SU-DHL-6 (cell line): ENCODE data around the gene MYH15.

Experiments used
- H2AFZ ChIP-seq: fragments of 200-600 bp; sonication (generic); 2 replicates; pipeline ENCODE4 v1.6.1; 2014; ENCODE audit warnings: low read depth, mild to moderate bottlenecking, moderate library complexity, mixed read lengths, antibody characterized with exemption, low read length; ENCODE audit not compliant: severe bottlenecking
- H3F3A ChIP-seq: fragments of 200-600 bp; shearing (Covaris generic); 2 replicates; pipeline ENCODE4 v1.6.0; 2016; ENCODE audit warnings: antibody characterized with exemption, mild to moderate bottlenecking; ENCODE audit not compliant: insufficient read depth
- H3K27ac ChIP-seq: fragments of 200-600 bp; sonication (generic); 2 replicates; pipeline ENCODE4 v1.5.1; 2016; ENCODE audit warnings: low read depth, mild to moderate bottlenecking, low read length, moderate library complexity, mixed read lengths
- H3K27me3 ChIP-seq: fragments of 200-600 bp; sonication (generic), shearing (Covaris generic); 2 replicates; pipeline ENCODE4 v1.6.0; 2014; ENCODE audit warnings: mild to moderate bottlenecking, low read length
- H3K36me3 ChIP-seq: fragments of 200-600 bp; sonication (generic); 2 replicates; pipeline ENCODE4 v1.6.1; 2014; ENCODE audit warnings: mild to moderate bottlenecking, low read length, mixed read lengths
- H3K4me2 ChIP-seq: fragments of 300-600, 200-600 bp; shearing (Covaris generic), sonication (generic); 2 replicates; pipeline ENCODE4 v1.6.0; 2014; ENCODE audit warnings: low read length, low read depth, mild to moderate bottlenecking; ENCODE audit not compliant: poor library complexity, severe bottlenecking
- H3K4me3 ChIP-seq: fragments of 200-600 bp; sonication (generic); 2 replicates; pipeline ENCODE4 v1.5.1; 2014; ENCODE audit warnings: antibody characterized with exemption, low read length, mild to moderate bottlenecking, mixed read lengths; ENCODE audit not compliant: insufficient read depth, poor library complexity, severe bottlenecking
- H3K79me2 ChIP-seq: fragments of 200-600 bp; sonication (generic); 2 replicates; pipeline ENCODE4 v1.6.1; 2014; ENCODE audit warnings: mild to moderate bottlenecking, low read length, moderate library complexity; ENCODE audit not compliant: insufficient read depth
- H3K9ac ChIP-seq: fragments of 200-600 bp; sonication (generic); 2 replicates; pipeline ENCODE4 v1.7.0; 2014; ENCODE audit warnings: mild to moderate bottlenecking, low read length
- H3K9me2 ChIP-seq: fragments of 200-600 bp; sonication (generic); replicated peaks from 2 replicates; pipeline ENCODE4 v1.6.1; 2014; ENCODE audit warnings: low read length; ENCODE audit not compliant: insufficient read depth
- H3K9me3 ChIP-seq: fragments of 200-600 bp; sonication (generic); 2 replicates; pipeline ENCODE4 v1.6.1; 2014; ENCODE audit warnings: low read length, mixed read lengths; ENCODE audit not compliant: insufficient read depth
- H4K20me1 ChIP-seq: fragments of 200-600 bp; sonication (generic); 2 replicates; pipeline ENCODE4 v1.6.1; 2014; ENCODE audit warnings: low read depth, mild to moderate bottlenecking, antibody characterized with exemption, low read length, moderate library complexity, mixed read lengths
- CTCF ChIP-seq: fragments of 200-600 bp; sonication (generic); IDR thresholded peaks from one replicate; pipeline ENCODE4 v1.5.1; 2017; ENCODE audit warnings: antibody characterized with exemption, mild to moderate bottlenecking, low read length, moderate library complexity; ENCODE audit not compliant: insufficient read depth, poor library complexity, severe bottlenecking
- EZH2phosphoT487 ChIP-seq: fragments of 200-600 bp; sonication (generic), shearing (Covaris generic); conservative IDR thresholded peaks from 2 replicates; pipeline ENCODE4 v1.6.1; 2018; ENCODE audit warnings: mild to moderate bottlenecking, antibody characterized with exemption, low read length, moderate library complexity, mixed read lengths

The MYH15 gene

GRCh38 chr3:108433928-108434327 is 76.5 kb downstream of the MYH15 start:
- Histone ChIP-seq H3K9ac (no peak overlapping the region), H3K9me2 (no peaks in the 10 kb centered on the region), H3K4me3 (no peak overlapping the region), H3F3A (no peaks in the 10 kb centered on the region), H3K4me2 (no peak overlapping the region), H3K27me3 (no peaks in the 10 kb centered on the region), H4K20me1 (no peaks in the 10 kb centered on the region), H2AFZ (no peak overlapping the region), H3K36me3 (no peaks in the 10 kb centered on the region), H3K79me2 (no peaks in the 10 kb centered on the region), H3K9me3 (peaks cover 9% of the 10 kb centered on the region; the same call in 1 of the 2 replicates), H3K27ac (no peak overlapping the region)
- TF ChIP-seq CTCF (no peak), EZH2phosphoT487 (no peak)

- Histone ChIP-seq H4K20me1 (no peaks in the 10 kb centered on the region), H3K9me3 (peaks cover 9% of the 10 kb centered on the region; the same call in 1 of the 2 replicates), H3K36me3 (no peaks in the 10 kb centered on the region), H2AFZ (no peak overlapping the region), H3K9me2 (no peaks in the 10 kb centered on the region), H3K27ac (no peak overlapping the region), H3K79me2 (no peaks in the 10 kb centered on the region), H3K4me3 (no peak overlapping the region), H3K9ac (no peak overlapping the region), H3K4me2 (no peak overlapping the region), H3K27me3 (no peaks in the 10 kb centered on the region), H3F3A (no peaks in the 10 kb centered on the region)
- no peak for TF ChIP-seq CTCF
- TF ChIP-seq EZH2phosphoT487, result no peak
These were observed 78.0 kb downstream of the MYH15 start for GRCh38 chr3:108432431-108432830.

GRCh38 chr3:108430540-108430939 is 79.9 kb downstream of the MYH15 start:
- H3K36me3 ChIP-seq, result no peaks in the 10 kb centered on the region
- no peak overlapping the region for H3K27ac ChIP-seq
- H3K27me3 ChIP-seq, result no peaks in the 10 kb centered on the region
- no peak overlapping the region for H3K9ac ChIP-seq
- H2AFZ ChIP-seq, result no peak overlapping the region
- H3K4me2 ChIP-seq, result no peak overlapping the region
- no peaks in the 10 kb centered on the region for H4K20me1 ChIP-seq
- H3K4me3 ChIP-seq, result no peak overlapping the region
- no peaks in the 10 kb centered on the region for H3F3A ChIP-seq
- H3K9me2 ChIP-seq, result no peaks in the 10 kb centered on the region
- peaks cover 9% of the 10 kb centered on the region; the same call in 1 of the 2 replicates for H3K9me3 ChIP-seq
- H3K79me2 ChIP-seq, result no peaks in the 10 kb centered on the region
- TF ChIP-seq EZH2phosphoT487 (no peak), CTCF (no peak)
